Germinal center (tissue), 1 donor: ENCODE measurements around the gene PTCD1.

Source experiments
- DNase-seq: peaks from one replicate; pipeline ENCODE4 v3.0.0; 2012; ENCODE audit warnings: mixed read lengths, low spot score

Gene PTCD1

DNA sequence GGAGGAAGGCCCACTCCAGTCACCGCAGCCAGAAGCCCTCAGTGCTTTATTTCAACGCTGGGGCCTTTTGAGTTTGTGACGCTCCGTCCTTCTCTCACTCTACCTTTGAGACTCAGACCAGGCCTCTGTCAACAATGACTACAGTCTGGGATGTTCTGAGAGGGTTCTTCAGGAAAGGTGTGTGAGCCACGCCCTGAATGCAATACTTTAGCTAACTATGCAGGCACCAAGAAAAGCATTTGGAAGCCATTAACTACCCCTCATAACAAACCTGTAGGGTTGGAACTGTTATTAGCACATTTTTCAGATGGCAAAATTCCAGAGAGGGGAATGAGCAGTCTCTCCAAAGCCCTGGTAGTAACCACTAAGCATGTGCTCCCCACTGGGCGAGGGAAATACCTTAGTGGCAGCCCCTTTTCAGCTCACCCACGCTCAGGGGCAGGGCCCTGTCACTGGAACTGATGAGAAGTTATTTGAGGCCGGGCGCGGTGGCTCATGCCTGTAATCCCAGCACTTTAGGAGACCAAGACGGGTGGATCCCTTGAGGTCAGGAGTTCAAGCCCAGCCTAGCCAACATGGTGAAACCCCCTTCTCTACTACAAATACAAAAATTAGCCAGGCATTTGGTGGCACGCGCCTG lies 69.7 kb downstream of the PTCD1 start:
- no peak for DNase-seq
